Ascending aorta (tissue), 2 donors: ENCODE data around the gene PKDREJ. TPM values are rescaled to one million over a fixed set of nuclear protein-coding genes. Genes with fewer than 3 reads are reported as not detected.

Experiments
- DNase-seq, 2 donors: peaks; one replicate each; pipeline ENCODE4 v3.0.0-alpha.2; 2019; ENCODE audit warnings: low spot score in 2 of 2
- H3K27ac ChIP-seq, 2 donors: fragments of 200-600 bp; sonication (generic); one replicate each; pipeline ENCODE4 v1.5.1; 2016 to 2017; ENCODE audit warnings: mild to moderate bottlenecking in 1 of 2
- H3K27me3 ChIP-seq: fragments of 200-600 bp; sonication (generic); one replicate; pipeline ENCODE4 v1.5.1; 2017
- H3K36me3 ChIP-seq, 2 donors: fragments of 200-600 bp; sonication (generic); one replicate each; pipeline ENCODE4 v1.5.1; 2016
- H3K4me1 ChIP-seq, 2 donors: fragments of 200-600 bp; sonication (generic); one replicate each; pipeline ENCODE4 v1.5.1; 2016 to 2017; ENCODE audit warnings: mild to moderate bottlenecking in 1 of 2
- H3K4me3 ChIP-seq, 2 donors: fragments of 200-600 bp; sonication (generic); one replicate each; pipeline ENCODE4 v1.5.1; 2016 to 2017; ENCODE audit warnings: mild to moderate bottlenecking in 1 of 2
- H3K9me3 ChIP-seq, 2 donors: fragments of 200-600 bp; sonication (generic); one replicate each; pipeline ENCODE4 v1.5.1; 2016
- intact Hi-C: fragments of 100-400 bp; cut with DNase I; formaldehyde crosslinking; loops from one replicate; pipeline ENCODE4 v1.15.1; 2023
- total RNA-seq: library from RNA; depleted of rRNA; stranded (reverse); fragments of >200 nt; gene quantifications from one replicate; pipeline ENCODE4 v1.1.0, GENCODE V29; 2016
- TF ChIP-seq, protein P1 (sequence below), 3 experiments: fragments of 200-600 bp in 2 of 3; fragments of 450-650 bp in 1 of 3; sonication (generic) in 2 of 3; IDR thresholded peaks; one replicate each; pipeline ENCODE4 v1.5.1; 2016 to 2019; ENCODE audit warnings: antibody characterized with exemption in 3 of 3, mild to moderate bottlenecking in 1 of 3, moderate library complexity in 1 of 3

PKDREJ gene
- total RNA-seq, 1 donor from 2014 or later: not detected

DNA sequence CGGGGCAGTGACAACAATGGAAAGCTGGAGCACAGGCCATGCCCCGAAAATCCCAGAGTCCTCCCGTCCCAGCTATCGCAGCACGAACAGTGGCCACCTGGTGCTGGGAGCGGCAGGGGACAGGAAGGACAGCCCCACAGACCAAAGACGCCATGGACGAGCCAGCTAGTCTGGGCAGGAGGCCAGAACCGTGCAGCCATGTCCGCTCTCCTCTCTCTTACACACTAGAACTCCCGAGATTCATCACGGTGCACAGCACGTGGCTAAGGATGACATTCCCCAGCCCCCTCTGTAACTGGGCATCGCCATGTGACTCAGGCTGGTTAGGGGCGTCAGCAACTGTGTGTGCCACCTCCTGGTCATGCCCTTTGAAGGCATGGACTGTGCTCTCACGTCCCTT, 17.6 kb downstream of the PKDREJ start:
- TF ChIP-seq, protein P1, sequence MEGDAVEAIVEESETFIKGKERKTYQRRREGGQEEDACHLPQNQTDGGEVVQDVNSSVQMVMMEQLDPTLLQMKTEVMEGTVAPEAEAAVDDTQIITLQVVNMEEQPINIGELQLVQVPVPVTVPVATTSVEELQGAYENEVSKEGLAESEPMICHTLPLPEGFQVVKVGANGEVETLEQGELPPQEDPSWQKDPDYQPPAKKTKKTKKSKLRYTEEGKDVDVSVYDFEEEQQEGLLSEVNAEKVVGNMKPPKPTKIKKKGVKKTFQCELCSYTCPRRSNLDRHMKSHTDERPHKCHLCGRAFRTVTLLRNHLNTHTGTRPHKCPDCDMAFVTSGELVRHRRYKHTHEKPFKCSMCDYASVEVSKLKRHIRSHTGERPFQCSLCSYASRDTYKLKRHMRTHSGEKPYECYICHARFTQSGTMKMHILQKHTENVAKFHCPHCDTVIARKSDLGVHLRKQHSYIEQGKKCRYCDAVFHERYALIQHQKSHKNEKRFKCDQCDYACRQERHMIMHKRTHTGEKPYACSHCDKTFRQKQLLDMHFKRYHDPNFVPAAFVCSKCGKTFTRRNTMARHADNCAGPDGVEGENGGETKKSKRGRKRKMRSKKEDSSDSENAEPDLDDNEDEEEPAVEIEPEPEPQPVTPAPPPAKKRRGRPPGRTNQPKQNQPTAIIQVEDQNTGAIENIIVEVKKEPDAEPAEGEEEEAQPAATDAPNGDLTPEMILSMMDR (IDR thresholded peaks at IDR 0.05): no peak

GRCh38 chr22:46244771-46245170, 18.4 kb downstream of the PKDREJ start:
- TF ChIP-seq, protein P1 (IDR thresholded peaks at IDR 0.05): no peak
- no peaks in the 10 kb centered on the region for H3K9me3 ChIP-seq
- DNase-seq: no peak
- H3K4me3 ChIP-seq: no peak overlapping the region
- peaks cover 15 to 18% of the 10 kb centered on the region in 2 donors for H3K36me3 ChIP-seq
- no peaks in the 10 kb centered on the region for H3K27me3 ChIP-seq
- intact Hi-C loops: no loop called here
- H3K4me1 ChIP-seq: peaks cover 4 to 5% of the 10 kb centered on the region in 2 donors
- H3K27ac ChIP-seq: no peak overlapping the region

More for the DNA sequence above, 17.6 kb downstream of the PKDREJ start:
- H3K27me3 ChIP-seq: no peaks in the 10 kb centered on the region
- intact Hi-C loops: no loop called here
- H3K36me3 ChIP-seq: peaks cover 10 to 11% of the 10 kb centered on the region in 2 donors
- no peak for DNase-seq
- no peaks in the 10 kb centered on the region for H3K9me3 ChIP-seq
- H3K4me1 ChIP-seq: peaks cover 5 to 6% of the 10 kb centered on the region in 2 donors
- H3K4me3 ChIP-seq: no peak overlapping the region
- no peak overlapping the region for H3K27ac ChIP-seq

DNA sequence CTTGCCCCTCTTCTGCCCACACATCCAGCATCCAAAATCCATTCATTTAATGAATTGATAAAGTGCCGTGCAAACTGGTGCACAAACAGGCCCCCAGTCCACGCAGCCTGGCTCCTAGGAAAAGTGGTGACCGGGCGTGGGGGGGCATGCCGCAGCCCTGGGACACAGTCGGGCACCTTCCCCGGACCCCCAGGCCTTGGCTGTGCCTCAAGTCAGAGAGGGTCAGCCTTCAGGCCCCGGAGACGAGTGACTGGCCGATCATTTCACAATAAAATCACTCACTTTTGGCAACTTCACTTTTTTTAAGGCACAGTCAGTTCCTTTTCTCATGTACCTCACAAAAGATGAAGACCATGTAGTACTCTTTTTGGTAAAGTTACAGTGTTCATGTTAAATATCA, 21.1 kb downstream of the PKDREJ start:
- intact Hi-C loops: no loop called here
- Histone ChIP-seq H3K9me3 (no peaks in the 10 kb centered on the region), H3K36me3 (peaks cover 16 to 40% of the 10 kb centered on the region in 2 donors), H3K27me3 (no peaks in the 10 kb centered on the region), H3K27ac (no peak overlapping the region), H3K4me1 (no peaks in the 10 kb centered on the region), H3K4me3 (no peak overlapping the region)
- TF ChIP-seq, protein P1 (IDR thresholded peaks at IDR 0.05): no peak
- no peak for DNase-seq

DNA sequence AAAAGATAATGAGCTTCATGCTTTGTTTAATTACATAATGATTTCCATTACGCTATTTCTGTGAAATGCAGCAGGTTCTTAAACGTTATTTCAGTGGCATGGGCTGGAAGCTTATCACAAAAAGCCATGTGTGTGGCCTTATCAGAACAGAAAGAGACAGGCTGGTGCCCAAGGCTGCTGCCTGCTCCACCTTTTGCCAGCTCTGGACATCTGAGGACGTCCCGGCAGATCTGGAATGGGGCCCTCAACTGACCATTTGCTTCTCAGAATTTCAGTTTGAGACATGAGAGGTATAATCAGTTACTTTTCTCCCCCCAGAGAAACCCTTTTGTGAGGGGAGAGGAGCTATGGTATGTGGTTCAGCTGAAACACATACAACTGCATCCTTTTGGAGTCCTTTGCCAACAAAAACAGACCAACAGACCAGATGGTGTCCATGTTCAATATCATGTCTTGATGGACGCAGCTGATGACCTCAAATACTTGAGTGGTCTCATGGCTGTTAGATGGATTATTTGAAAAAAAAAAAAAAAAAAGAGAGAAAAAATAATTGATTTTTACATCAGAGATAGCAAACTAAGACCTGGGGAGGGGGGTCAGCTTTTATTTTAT, 21.6 kb downstream of the PKDREJ start:
- no peaks in the 10 kb centered on the region for H3K4me1 ChIP-seq
- no peaks in the 10 kb centered on the region for H3K27me3 ChIP-seq
- DNase-seq: no peak
- H3K27ac ChIP-seq: no peak overlapping the region
- no peak overlapping the region for H3K4me3 ChIP-seq
- H3K9me3 ChIP-seq: no peaks in the 10 kb centered on the region
- peaks cover 16 to 46% of the 10 kb centered on the region in 2 donors for H3K36me3 ChIP-seq
- intact Hi-C loops: no loop called here
- TF ChIP-seq, protein P1 (IDR thresholded peaks at IDR 0.05): no peak

- TF ChIP-seq, protein P1 (IDR thresholded peaks at IDR 0.05): no peak
- no peaks in the 10 kb centered on the region for H3K9me3 ChIP-seq
- no peaks in the 10 kb centered on the region for H3K27me3 ChIP-seq
- H3K27ac ChIP-seq: no peak overlapping the region
- intact Hi-C loops: no loop called here
- H3K4me3 ChIP-seq: no peak overlapping the region
- no peaks in the 10 kb centered on the region for H3K4me1 ChIP-seq
- DNase-seq: no peak
- H3K36me3 ChIP-seq: peaks cover 16 to 50% of the 10 kb centered on the region in 2 donors
These were observed 22.2 kb downstream of the PKDREJ start for GRCh38 chr22:46240907-46241306.
